Activated T-helper 1 cell treated with anti-CD3 and anti-CD28 coated beads, Interleukin-12 subunit alpha, Interleukin-12 subunit beta, Interleukin-2, Interleukin-4 antibody, amounts not matched to agents 30 ng/mL and 10 ng/mL and 1 ng/mL, durations not matched to agents 14 hours and 24 hours and 36 hours (primary cell): ENCODE results near the gene PLK1. TPM values are rescaled to one million over a fixed set of nuclear protein-coding genes. Genes with fewer than 3 reads are reported as not detected.
A peak's percentile ranks its signal among the peaks of the same experiment; 100 is the strongest.

Experiments used
- DNase-seq: peaks from one replicate; pipeline ENCODE4 v3.0.0; 2021; ENCODE audit warnings: low spot score
- H3K27ac Mint-ChIP-seq: one replicate; pipeline ENCODE4 v1.8.0; 2021; ENCODE audit warnings: mild to moderate bottlenecking, mixed read lengths
- H3K27me3 Mint-ChIP-seq: one replicate; pipeline ENCODE4 v1.8.0; 2022; ENCODE audit warnings: mild to moderate bottlenecking, moderate library complexity, mixed read lengths; ENCODE audit not compliant: insufficient read depth
- H3K36me3 Mint-ChIP-seq: one replicate; pipeline ENCODE4 v1.8.0; 2021; ENCODE audit warnings: low read depth, mixed read lengths
- H3K4me1 Mint-ChIP-seq: one replicate; pipeline ENCODE4 v1.8.0; 2021; ENCODE audit warnings: low read depth, mixed read lengths
- H3K4me3 Mint-ChIP-seq: one replicate; pipeline ENCODE4 v1.8.0; 2021; ENCODE audit warnings: mild to moderate bottlenecking, moderate library complexity, mixed read lengths
- H3K9me3 Mint-ChIP-seq: one replicate; pipeline ENCODE4 v1.8.0; 2021; ENCODE audit warnings: mixed read lengths
- intact Hi-C: fragments of 100-400 bp; cut with micrococcal nuclease; formaldehyde crosslinking; loops from one replicate; pipeline ENCODE4 v1.15.1; 2024
- total RNA-seq: library from RNA; stranded (reverse); gene quantifications from 2 replicates; pipeline ENCODE4 v1.2.3, GENCODE V29; 2022

PLK1 gene
- total RNA-seq, 1 donor from 2014 or later, result 54.7 TPM

DNA sequence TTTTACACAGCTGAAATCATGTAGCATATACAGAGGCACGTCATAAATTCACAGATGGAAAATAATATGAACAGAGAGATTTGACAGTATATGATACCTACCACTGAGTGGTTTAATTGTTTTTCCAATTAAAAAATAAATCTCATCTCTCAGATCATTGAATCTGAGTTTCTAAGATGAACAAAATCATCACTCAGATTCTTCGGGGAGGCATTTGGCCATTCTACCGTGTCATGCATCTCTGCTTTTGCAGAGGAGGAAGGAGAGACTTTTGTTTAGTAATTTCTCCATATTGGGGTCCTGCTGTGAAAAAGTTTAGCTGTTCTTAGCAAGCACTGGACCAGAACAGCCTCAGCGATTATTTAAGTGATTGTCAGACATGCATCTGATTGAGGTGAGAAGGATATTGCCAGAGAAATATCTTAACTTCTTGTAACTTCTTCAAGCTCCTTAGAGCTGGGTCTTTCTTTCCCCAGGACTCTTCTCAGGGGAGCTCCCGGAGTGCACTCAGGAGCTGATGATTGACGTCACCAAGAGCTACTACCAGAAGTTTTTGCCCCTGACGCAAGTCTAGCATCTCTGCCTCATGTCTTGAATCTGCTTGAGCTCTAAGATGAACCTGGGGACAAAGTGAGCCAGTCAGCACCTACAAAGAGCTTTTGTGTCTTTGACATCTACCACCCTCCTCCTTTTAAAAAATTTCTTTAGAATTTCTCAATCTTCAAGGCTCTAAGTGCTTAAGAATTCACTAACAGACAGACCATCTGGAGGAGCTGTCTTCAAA is 11.9 kb upstream of the PLK1 start:
- intact Hi-C loops, result no loop called here
- Mint-ChIP-seq H3K9me3 (no peaks in the 10 kb centered on the region), H3K36me3 (peaks cover 89% of the 10 kb centered on the region), H3K27ac (no peak overlapping the region), H3K27me3 (no peaks in the 10 kb centered on the region), H3K4me3 (no peak overlapping the region), H3K4me1 (peaks cover 42% of the 10 kb centered on the region)
- no peak for DNase-seq

DNA sequence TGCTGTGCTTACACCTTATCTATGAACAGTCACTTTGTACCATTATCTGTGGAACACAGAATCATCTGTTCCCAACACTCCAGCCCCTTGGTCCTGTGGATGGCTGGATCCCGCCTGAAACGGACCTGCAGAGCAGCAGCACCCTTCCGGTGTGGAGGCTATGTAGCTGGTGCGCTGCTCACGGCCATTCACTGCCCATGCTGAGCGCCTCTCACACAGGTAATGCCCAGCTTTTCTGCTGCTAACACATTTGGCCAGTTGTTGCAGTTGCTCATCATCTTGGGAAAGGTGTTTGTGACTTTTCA is 11.4 kb upstream of the PLK1 start:
- Mint-ChIP-seq H3K9me3 (no peaks in the 10 kb centered on the region), H3K4me3 (no peak overlapping the region), H3K27me3 (no peaks in the 10 kb centered on the region), H3K27ac (no peak overlapping the region), H3K4me1 (peaks cover 42% of the 10 kb centered on the region), H3K36me3 (peaks cover 91% of the 10 kb centered on the region)
- intact Hi-C loops, result no loop called here
- no peak for DNase-seq

DNA sequence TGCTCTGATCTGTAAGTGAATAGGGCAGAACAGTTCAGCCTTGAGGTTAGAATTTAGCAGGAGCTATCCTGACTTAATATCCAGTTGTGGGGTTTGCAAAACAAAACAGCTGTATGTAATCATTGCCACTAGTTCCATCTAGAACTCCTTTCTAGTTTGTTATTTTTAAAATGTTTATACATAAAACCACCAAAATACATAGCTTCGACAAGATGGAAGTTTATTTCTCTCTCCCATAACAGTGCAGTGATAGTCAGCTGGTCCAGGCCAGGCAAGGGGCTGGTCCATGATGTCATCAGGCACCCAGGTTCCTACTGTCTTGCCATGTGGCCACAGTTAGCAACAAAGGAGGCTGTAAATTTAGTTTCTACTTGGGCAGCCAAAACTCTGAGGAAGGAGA is 10.5 kb upstream of the PLK1 start:
- H3K27me3 Mint-ChIP-seq, result no peaks in the 10 kb centered on the region

DNA sequence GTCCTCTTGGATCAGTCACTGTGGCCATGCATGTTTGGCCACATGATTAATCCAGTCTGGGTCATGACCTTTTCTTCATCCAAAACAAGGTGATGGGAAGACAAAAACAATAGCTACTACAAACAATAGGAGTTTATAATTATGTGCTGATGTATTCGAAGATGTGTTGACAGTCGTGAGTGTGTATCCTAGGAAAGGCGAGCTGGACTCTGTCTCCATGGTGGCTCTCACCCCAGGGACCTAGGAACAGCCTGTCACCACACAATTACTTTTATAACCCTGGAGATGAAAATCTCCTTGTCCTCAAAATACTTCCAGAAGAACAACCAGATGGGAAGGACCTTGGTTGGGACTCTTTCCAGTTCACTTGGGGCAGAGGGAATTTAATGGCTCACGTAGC is 9.8 kb upstream of the PLK1 start:
- H3K27ac Mint-ChIP-seq, result no peak overlapping the region
- peaks cover 38% of the 10 kb centered on the region for H3K4me1 Mint-ChIP-seq
- H3K27me3 Mint-ChIP-seq, result no peaks in the 10 kb centered on the region
- no peak for DNase-seq
- peaks cover 80% of the 10 kb centered on the region for H3K36me3 Mint-ChIP-seq
- no peak overlapping the region for H3K4me3 Mint-ChIP-seq
- intact Hi-C loops, result no loop called here
- H3K9me3 Mint-ChIP-seq, result no peaks in the 10 kb centered on the region

More for the DNA sequence above, 10.5 kb upstream of the PLK1 start:
- intact Hi-C loops, result no loop called here
- no peak overlapping the region for H3K27ac Mint-ChIP-seq
- no peak overlapping the region for H3K4me3 Mint-ChIP-seq
- H3K9me3 Mint-ChIP-seq, result no peaks in the 10 kb centered on the region
- H3K4me1 Mint-ChIP-seq, result peaks cover 42% of the 10 kb centered on the region
- peaks cover 84% of the 10 kb centered on the region for H3K36me3 Mint-ChIP-seq
- no peak for DNase-seq

DNA sequence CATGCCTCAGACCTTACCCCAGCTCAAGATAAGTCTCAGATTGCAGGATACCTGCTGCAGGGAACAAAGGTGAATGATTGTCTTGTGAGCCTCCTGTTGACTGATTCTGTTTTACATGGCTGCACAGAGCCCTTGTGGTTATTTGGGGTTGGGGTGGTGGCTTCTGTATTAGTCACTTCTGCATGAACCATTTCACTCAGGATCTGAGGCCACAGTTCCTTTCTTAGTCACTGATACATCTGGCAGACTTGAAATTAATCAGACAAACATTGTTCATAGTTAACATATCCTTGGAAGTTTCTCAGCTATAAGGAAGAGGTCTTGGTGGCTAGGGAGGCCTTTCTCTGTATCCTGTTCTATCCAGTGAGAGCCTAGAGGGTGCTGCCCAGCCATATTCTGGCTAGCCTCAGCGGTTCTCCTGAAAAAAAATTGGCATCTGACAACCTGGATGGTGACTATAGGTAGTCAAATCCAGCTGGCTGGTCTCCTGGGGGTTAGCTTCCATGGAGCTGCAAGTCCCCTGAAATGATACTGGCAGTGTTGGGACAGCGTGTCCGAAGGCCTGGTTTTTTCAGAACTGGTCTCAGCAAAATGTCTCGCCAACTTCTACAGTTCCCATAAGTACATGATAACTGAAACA is 8.4 kb upstream of the PLK1 start:
- H3K9me3 Mint-ChIP-seq, result no peaks in the 10 kb centered on the region
- no peak overlapping the region for H3K4me3 Mint-ChIP-seq
- peaks cover 29% of the 10 kb centered on the region for H3K4me1 Mint-ChIP-seq
- intact Hi-C loops, result loop anchor here (1.0 to 10.0 kb wide), 7 partner anchors 8 to 875 kb away; partner anchors contain the start of genes DCTN5, PALB2 and PLK1
- H3K36me3 Mint-ChIP-seq, result peaks cover 75% of the 10 kb centered on the region
- H3K27me3 Mint-ChIP-seq, result no peaks in the 10 kb centered on the region
- DNase-seq, result peak; percentile 62
- peak overlapping the region; percentile 38 for H3K27ac Mint-ChIP-seq

DNA sequence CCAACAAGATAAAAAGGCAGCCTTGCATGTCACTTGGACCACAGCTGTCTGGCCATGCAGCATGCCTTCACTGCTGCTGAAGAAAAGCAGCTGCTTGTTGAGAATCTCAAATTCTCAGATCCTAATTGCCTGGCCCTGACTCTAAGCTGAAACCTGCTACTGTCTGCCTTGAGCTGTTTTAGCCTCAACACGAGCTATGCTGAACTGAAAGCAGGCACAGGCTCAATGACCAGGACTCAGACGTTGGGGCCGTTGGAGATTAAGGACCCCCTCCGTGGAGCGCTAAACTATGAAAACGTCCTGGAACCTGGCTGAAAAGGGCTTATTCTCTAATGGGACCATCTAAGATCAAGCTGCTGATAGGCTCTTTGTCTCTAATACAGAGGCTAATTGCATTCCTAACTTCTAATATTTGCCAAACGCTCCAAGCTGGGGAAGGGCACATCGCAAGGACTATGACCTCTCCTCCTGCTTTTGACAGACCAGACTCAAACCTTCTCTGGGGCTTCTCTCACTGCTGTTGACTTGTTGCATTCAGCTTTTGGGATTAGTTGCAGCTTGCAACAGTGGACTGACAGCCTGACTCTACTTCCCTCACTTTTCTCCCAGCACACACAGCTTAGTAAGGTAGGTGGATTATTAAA is 4.6 kb upstream of the PLK1 start:
- Mint-ChIP-seq H3K27me3 (no peaks in the 10 kb centered on the region), H3K4me1 (peaks cover 19% of the 10 kb centered on the region), H3K9me3 (no peaks in the 10 kb centered on the region), H3K27ac (no peak overlapping the region), H3K36me3 (peaks cover 36% of the 10 kb centered on the region), H3K4me3 (no peak overlapping the region)
- DNase-seq, result no peak
- intact Hi-C loops, result loop anchor here (10.0 kb wide), 2 partner anchors 341 to 871 kb away; no protein-coding TSS in a partner anchor

DNA sequence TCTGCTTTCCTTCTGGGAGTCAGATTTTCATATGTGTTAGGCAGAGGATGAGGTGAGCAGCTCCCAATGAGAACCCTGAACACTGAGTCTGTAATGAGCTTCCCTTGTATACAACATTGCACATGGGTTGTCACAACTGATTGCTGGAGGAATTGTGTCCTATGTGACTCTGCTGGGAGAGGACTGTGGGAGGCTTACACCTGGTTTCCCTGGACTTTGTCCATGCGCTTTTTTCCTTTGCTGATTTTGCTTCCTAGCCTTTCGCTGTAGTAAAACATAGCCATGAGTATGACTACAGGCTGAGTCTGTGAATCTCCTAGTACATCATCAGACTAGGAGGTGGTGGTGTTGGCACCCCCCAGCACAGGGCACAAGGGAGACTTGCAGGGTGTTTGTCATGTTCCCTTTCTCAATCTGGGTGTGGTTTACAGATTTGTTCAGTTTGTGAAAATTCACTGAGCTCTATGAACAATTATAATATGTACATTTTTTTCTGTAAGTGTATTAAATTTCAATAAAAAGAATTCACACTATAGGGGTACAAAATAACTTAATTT is 1.7 kb upstream of the PLK1 start:
- Mint-ChIP-seq H3K4me3 (peak overlapping the region; percentile 94), H3K4me1 (peaks cover 29% of the 10 kb centered on the region), H3K27me3 (no peaks in the 10 kb centered on the region), H3K9me3 (no peaks in the 10 kb centered on the region), H3K27ac (no peak overlapping the region), H3K36me3 (peaks cover 28% of the 10 kb centered on the region)
- no peak for DNase-seq
- intact Hi-C loops, result loop anchor here (5.0 to 10.0 kb wide), 3 partner anchors 225 to 868 kb away; partner anchors contain the start of gene COG7

DNA sequence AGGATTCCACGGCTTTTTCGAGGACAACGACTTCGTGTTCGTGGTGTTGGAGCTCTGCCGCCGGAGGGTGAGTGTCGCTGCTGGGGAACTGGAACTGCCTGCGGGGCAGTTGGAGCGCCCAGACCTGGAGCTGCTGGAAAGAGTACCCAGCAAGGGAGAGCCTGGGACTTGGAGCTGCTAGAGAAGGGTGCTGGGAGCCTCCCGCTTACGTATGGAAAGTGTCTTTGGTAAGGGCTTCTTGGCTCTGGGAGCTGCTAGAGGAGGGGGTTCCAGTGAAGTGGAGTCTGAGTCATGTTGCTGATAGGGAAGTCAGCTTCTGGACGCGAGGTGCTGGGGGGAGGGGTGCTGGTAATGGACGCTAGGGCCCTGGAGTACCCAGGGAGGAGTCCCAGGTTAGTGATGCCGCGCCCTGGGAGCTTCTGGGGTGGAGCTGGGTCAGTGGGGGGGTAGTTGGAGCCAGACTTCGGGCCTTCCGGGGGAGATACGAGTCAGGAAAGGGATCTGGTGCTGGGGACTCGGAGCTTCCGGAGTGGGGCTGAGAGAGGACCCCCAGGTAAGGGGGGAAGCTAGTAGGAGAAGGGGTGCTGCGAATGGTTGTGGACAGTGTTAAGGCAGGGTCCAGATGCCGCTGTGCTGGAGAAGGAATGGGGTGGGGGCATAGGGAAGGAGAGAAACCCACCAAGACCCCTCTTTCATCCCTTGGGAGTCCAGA is 741 bp downstream of the PLK1 start:
- H3K4me1 Mint-ChIP-seq, result peaks cover 34% of the 10 kb centered on the region
- intact Hi-C loops, result loop anchor here (2.0 to 10.0 kb wide), 4 partner anchors 155 to 865 kb away; partner anchors contain the start of genes COG7 and PRKCB
- H3K36me3 Mint-ChIP-seq, result peaks cover 29% of the 10 kb centered on the region
- no peak for DNase-seq
- no peaks in the 10 kb centered on the region for H3K9me3 Mint-ChIP-seq
- no peaks in the 10 kb centered on the region for H3K27me3 Mint-ChIP-seq
- peak overlapping the region; percentile 84 for H3K27ac Mint-ChIP-seq
- peak overlapping the region; percentile 94 for H3K4me3 Mint-ChIP-seq

DNA sequence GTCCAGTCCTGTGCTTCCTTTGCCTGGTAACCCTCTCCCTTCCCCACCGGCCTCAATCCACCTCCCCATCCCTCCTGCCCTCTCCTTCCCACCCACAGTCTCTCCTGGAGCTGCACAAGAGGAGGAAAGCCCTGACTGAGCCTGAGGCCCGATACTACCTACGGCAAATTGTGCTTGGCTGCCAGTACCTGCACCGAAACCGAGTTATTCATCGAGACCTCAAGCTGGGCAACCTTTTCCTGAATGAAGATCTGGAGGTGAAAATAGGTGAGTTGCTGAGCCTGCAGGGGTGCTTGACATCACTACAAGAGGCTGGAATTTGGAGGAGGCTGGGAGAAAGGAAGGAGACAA is 1.3 kb downstream of the PLK1 start:
- peaks cover 34% of the 10 kb centered on the region for H3K4me1 Mint-ChIP-seq
- intact Hi-C loops, result loop anchor here (2.0 to 10.0 kb wide), 4 partner anchors 155 to 865 kb away; partner anchors contain the start of genes COG7 and PRKCB
- no peak for DNase-seq
- no peaks in the 10 kb centered on the region for H3K27me3 Mint-ChIP-seq
- peak overlapping the region; percentile 35 for H3K27ac Mint-ChIP-seq
- no peaks in the 10 kb centered on the region for H3K9me3 Mint-ChIP-seq
- H3K36me3 Mint-ChIP-seq, result peaks cover 25% of the 10 kb centered on the region
- peak overlapping the region; percentile 94 for H3K4me3 Mint-ChIP-seq

DNA sequence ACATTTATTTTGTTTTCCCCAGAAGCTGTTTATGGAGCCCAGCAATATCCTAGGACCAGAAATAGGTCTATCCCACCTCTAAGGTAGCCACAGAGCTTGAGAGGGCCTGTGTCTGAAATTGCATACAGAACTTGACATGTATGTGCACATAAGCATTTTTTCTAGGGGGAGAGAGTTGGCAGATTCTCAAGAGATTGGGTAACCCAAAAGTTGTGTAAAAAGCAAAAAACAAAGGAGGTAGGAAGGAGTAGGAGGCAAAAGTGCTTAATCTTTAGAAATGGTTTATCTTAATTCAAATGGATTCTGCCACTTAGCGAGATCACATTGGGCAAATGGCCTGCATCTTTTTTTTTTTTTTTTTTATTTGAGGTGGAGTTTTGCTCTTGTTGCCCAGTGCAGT is 3.5 kb downstream of the PLK1 start:
- no peaks in the 10 kb centered on the region for H3K9me3 Mint-ChIP-seq
- DNase-seq, result no peak
- H3K27me3 Mint-ChIP-seq, result no peaks in the 10 kb centered on the region
- H3K4me1 Mint-ChIP-seq, result peaks cover 34% of the 10 kb centered on the region
- peaks cover 35% of the 10 kb centered on the region for H3K36me3 Mint-ChIP-seq
- intact Hi-C loops, result no loop called here
- no peak overlapping the region for H3K4me3 Mint-ChIP-seq
- H3K27ac Mint-ChIP-seq, result no peak overlapping the region

DNA sequence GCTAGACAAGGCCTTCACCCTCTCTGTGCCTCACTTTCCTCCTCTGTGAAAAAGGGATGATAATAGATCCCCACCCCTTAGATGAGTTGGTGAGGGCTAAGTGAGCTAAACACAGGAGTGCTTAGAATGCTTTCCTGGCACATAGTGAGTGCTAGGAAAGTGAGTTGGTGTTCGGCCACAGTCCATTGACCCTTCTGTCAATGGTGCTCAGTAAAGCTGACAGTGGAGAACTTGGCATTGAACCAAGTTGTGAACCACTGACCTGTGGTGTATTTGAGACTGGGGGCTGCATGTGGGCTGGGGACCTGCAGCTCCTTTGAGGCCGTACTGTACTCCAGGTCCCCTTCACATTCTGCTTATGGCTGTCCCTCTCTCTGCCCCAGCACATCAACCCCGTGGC is 4.8 kb downstream of the PLK1 start:
- no peak for DNase-seq
- intact Hi-C loops, result no loop called here

DNA sequence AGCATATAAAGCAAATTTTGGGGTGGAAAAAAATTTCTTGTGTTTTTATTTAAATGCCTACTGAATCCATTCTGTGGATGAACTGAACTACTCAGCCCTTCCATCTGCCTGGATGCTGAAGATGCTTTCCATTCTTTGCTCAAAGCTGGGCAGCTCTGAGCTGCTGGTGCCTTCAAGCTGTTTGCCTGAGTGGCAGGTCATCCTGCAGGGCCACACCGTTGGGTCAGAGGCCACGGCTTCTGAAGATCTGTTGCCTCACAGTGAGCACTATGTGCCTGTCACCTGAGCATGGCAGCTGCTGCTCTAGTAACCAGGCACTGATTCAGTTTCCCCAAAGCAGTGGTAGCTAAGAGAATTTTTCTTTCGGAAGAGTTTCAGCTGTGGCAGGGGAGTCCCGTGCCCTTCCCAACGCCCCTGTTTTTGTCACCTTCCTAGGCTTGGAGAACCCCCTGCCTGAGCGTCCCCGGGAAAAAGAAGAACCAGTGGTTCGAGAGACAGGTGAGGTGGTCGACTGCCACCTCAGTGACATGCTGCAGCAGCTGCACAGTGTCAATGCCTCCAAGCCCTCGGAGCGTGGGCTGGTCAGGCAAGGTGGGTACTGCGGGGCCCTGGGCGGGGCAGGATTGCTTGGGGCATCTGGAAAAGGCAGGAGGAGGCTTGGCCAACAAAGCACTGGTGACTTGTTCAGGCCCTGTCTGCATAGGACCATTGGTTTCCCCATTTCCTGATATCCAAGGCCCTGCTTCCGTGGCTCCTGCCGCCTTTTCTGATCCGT is 8.5 kb downstream of the PLK1 start:
- Mint-ChIP-seq H3K4me1 (peaks cover 2% of the 10 kb centered on the region), H3K27me3 (no peaks in the 10 kb centered on the region), H3K4me3 (no peak overlapping the region), H3K27ac (peak overlapping the region; percentile 26), H3K36me3 (peaks cover 42% of the 10 kb centered on the region), H3K9me3 (no peaks in the 10 kb centered on the region)
- intact Hi-C loops, result no loop called here
- DNase-seq, result no peak

More for the DNA sequence above, 4.8 kb downstream of the PLK1 start:
- Mint-ChIP-seq H3K9me3 (no peaks in the 10 kb centered on the region), H3K4me3 (no peak overlapping the region), H3K27me3 (no peaks in the 10 kb centered on the region), H3K36me3 (peaks cover 44% of the 10 kb centered on the region), H3K4me1 (peaks cover 34% of the 10 kb centered on the region), H3K27ac (peak overlapping the region; percentile 12)
